Measurements from ENCODE around the gene RAB6B.

- no peak for TF ChIP-seq POLR2AphosphoS5 (IDR thresholded peaks at IDR 0.05; ENCODE audit: low read depth)
- TF ChIP-seq, protein P1, sequence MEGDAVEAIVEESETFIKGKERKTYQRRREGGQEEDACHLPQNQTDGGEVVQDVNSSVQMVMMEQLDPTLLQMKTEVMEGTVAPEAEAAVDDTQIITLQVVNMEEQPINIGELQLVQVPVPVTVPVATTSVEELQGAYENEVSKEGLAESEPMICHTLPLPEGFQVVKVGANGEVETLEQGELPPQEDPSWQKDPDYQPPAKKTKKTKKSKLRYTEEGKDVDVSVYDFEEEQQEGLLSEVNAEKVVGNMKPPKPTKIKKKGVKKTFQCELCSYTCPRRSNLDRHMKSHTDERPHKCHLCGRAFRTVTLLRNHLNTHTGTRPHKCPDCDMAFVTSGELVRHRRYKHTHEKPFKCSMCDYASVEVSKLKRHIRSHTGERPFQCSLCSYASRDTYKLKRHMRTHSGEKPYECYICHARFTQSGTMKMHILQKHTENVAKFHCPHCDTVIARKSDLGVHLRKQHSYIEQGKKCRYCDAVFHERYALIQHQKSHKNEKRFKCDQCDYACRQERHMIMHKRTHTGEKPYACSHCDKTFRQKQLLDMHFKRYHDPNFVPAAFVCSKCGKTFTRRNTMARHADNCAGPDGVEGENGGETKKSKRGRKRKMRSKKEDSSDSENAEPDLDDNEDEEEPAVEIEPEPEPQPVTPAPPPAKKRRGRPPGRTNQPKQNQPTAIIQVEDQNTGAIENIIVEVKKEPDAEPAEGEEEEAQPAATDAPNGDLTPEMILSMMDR (conservative IDR thresholded peaks at IDR 0.05; ENCODE audit: low read depth in 2 of 2) = no peak
- TF ChIP-seq EZH2 (IDR thresholded peaks at IDR 0.05; ENCODE audit: low read depth, unreplicated experiment) = no peak
- no peak for TF ChIP-seq EZH2phosphoT487 (IDR thresholded peaks at IDR 0.05; ENCODE audit: unreplicated experiment)
- no peak for TF ChIP-seq REST (IDR thresholded peaks at IDR 0.05; ENCODE audit: unreplicated experiment)
- no peak for TF ChIP-seq ZNF114 (CRISPR knock-in tag; IDR thresholded peaks at IDR 0.05)
- no peak for TF ChIP-seq STAT1 (IDR thresholded peaks at IDR 0.05; ENCODE audit: unreplicated experiment)
- TF ChIP-seq, protein P2, sequence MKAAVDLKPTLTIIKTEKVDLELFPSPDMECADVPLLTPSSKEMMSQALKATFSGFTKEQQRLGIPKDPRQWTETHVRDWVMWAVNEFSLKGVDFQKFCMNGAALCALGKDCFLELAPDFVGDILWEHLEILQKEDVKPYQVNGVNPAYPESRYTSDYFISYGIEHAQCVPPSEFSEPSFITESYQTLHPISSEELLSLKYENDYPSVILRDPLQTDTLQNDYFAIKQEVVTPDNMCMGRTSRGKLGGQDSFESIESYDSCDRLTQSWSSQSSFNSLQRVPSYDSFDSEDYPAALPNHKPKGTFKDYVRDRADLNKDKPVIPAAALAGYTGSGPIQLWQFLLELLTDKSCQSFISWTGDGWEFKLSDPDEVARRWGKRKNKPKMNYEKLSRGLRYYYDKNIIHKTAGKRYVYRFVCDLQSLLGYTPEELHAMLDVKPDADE (IDR thresholded peaks at IDR 0.05) = no peak
- TF ChIP-seq CREB1 (CRISPR knock-in tag; IDR thresholded peaks at IDR 0.05; ENCODE audit: low read depth) = no peak
These were observed 54.9 kb downstream of the RAB6B start for GRCh38 chr3:133840767-133841166.
